RCC 7860 (cell line): Measurements from ENCODE around the gene ADAMTS5.

Source experiments
- DNase-seq: peaks from one replicate; pipeline ENCODE4 v3.0.0-alpha.2; 2015; ENCODE audit warnings: low spot score
- FAIRE-seq: peaks from 2 replicates; lab custom pipeline; 2012; peaks lifted over from hg19 to GRCh38; lab: Jason Lieb, UNC

ADAMTS5 gene

GRCh38 chr21:26888931-26889330, 78.0 kb downstream of the ADAMTS5 start:
- DNase-seq (no peak), FAIRE-seq (no peak)

GRCh38 chr21:26888256-26888655, 78.6 kb downstream of the ADAMTS5 start:
- FAIRE-seq = no peak
- no peak for DNase-seq

GRCh38 chr21:26887251-26887650, 79.6 kb downstream of the ADAMTS5 start:
- DNase-seq = no peak
- no peak for FAIRE-seq

GRCh38 chr21:26884436-26884835, 82.5 kb downstream of the ADAMTS5 start:
- FAIRE-seq (no peak), DNase-seq (no peak)

GRCh38 chr21:26883768-26884167, 83.1 kb downstream of the ADAMTS5 start:
- no peak for DNase-seq
- no peak for FAIRE-seq

- DNase-seq (peak; percentile 23), FAIRE-seq (peak; percentile 66)
Observed at GRCh38 chr21:26881504-26882228, 85.2 kb downstream of the ADAMTS5 start.

GRCh38 chr21:26877018-26877417, 89.9 kb downstream of the ADAMTS5 start:
- no peak for FAIRE-seq

GRCh38 chr21:26874347-26874746, 92.5 kb downstream of the ADAMTS5 start:
- DNase-seq = no peak
- no peak for FAIRE-seq

More at GRCh38 chr21:26877018-26877417, 89.9 kb downstream of the ADAMTS5 start:
- DNase-seq = no peak
